PC-3 (cell line): ENCODE measurements around the gene FOXN3. TPM values are rescaled to one million over a fixed set of nuclear protein-coding genes. Genes with fewer than 3 reads are reported as not detected.

Source experiments
- ATAC-seq: fragments of 200-7000 bp; cut with Tn5 transposase; 2 replicates; pipeline ENCODE4 v1.9.1; 2020; ENCODE audit warnings: mild to moderate bottlenecking, moderate library complexity
- BruUV-seq: library from RNA; stranded (reverse); fragments of 400-500 nt; replicated peaks from 2 replicates; lab custom pipeline; 2021; lab: Mats Ljungman, UMichigan
- CTCF ChIA-PET: fragments of 300-600 bp; sonication (Branson Sonifier 250); formaldehyde crosslinking; loops from one replicate; lab custom pipeline; 2022; ENCODE audit warnings: antibody characterized with exemption; lab: Charles Lee
- POLR2A ChIA-PET: fragments of 300-600 bp; sonication (Branson Sonifier 250); formaldehyde crosslinking; loops from one replicate; lab custom pipeline; 2022; ENCODE audit warnings: antibody characterized with exemption; ENCODE audit not compliant: unreplicated experiment; lab: Charles Lee
- DNase-seq: peaks from one replicate; pipeline ENCODE4 v3.0.0-alpha.2; 2015
- H2AFZ ChIP-seq: fragments of 300-600 bp; sonication (generic); 2 replicates; pipeline ENCODE4 v1.6.0; 2016; ENCODE audit warnings: antibody characterized with exemption, low read length
- H3F3A ChIP-seq: fragments of 300-600 bp; sonication (generic); one replicate; pipeline ENCODE4 v1.6.0; 2017; ENCODE audit warnings: antibody characterized with exemption, low read length, control low read depth, mild to moderate bottlenecking; ENCODE audit not compliant: unreplicated experiment
- H3K27ac ChIP-seq: fragments of 300-600 bp; sonication (generic); 2 replicates; pipeline ENCODE4 v1.5.1; 2016; ENCODE audit warnings: mild to moderate bottlenecking, low read length
- H3K27me3 ChIP-seq: fragments of 300-600 bp; sonication (generic); 2 replicates; pipeline ENCODE4 v1.6.1; 2016; ENCODE audit warnings: low read length, mixed read lengths
- H3K36me3 ChIP-seq: fragments of 300-600 bp; sonication (generic); 2 replicates; pipeline ENCODE4 v1.6.1; 2016; ENCODE audit warnings: low read depth, mixed run types, low read length, mixed read lengths
- H3K4me1 ChIP-seq: fragments of 300-600 bp; sonication (generic); 2 replicates; pipeline ENCODE4 v1.5.1; 2016; ENCODE audit warnings: low read length; ENCODE audit not compliant: insufficient read depth
- H3K4me2 ChIP-seq: fragments of 300-600 bp; sonication (generic); 2 replicates; pipeline ENCODE4 v1.6.0; 2016; ENCODE audit warnings: low read length
- H3K4me3 ChIP-seq: fragments of 300-600 bp; sonication (generic); 2 replicates; pipeline ENCODE4 v1.5.1; 2016; ENCODE audit warnings: mild to moderate bottlenecking, low read length, mixed read lengths
- H3K79me2 ChIP-seq: fragments of 300-600 bp; sonication (generic); 2 replicates; pipeline ENCODE4 v1.6.1; 2017; ENCODE audit warnings: low read length, mixed read lengths
- H3K9ac ChIP-seq: fragments of 300-600 bp; sonication (generic); 2 replicates; pipeline ENCODE4 v1.6.0; 2016; ENCODE audit warnings: mild to moderate bottlenecking, low read length
- H3K9me2 ChIP-seq: fragments of 300-600 bp; sonication (generic); replicated peaks from 2 replicates; pipeline ENCODE4 v1.6.1; 2016; ENCODE audit warnings: mixed run types, low read length, mixed read lengths
- H3K9me3 ChIP-seq: fragments of 300-600 bp; sonication (generic); 2 replicates; pipeline ENCODE4 v1.6.1; 2016; ENCODE audit warnings: low read length, mixed read lengths
- H4K20me1 ChIP-seq: fragments of 300-600 bp; sonication (generic); 2 replicates; pipeline ENCODE4 v1.6.1; 2016; ENCODE audit warnings: low read length, mixed read lengths
- CTCF ChIP-seq: fragments of 300-600 bp; sonication (generic); conservative IDR thresholded peaks from 2 replicates; pipeline ENCODE4 v1.5.1; 2017; ENCODE audit warnings: antibody characterized with exemption, low read depth, mild to moderate bottlenecking, low read length
- EZH2 ChIP-seq: fragments of 300-600 bp; sonication (generic); IDR thresholded peaks from one replicate; pipeline ENCODE4 v1.6.1; 2017; ENCODE audit warnings: antibody characterized with exemption, mild to moderate bottlenecking, low read length; ENCODE audit not compliant: unreplicated experiment
- EZH2phosphoT487 ChIP-seq: fragments of 300-600 bp; sonication (generic); IDR thresholded peaks from 2 replicates; pipeline ENCODE4 v1.6.1; 2018; ENCODE audit warnings: mild to moderate bottlenecking, antibody characterized with exemption, low read length, borderline replicate concordance
- intact Hi-C: fragments of 100-400 bp; cut with micrococcal nuclease; formaldehyde crosslinking; loops from 2 replicates; pipeline ENCODE4 v1.9.0; 2023
- total RNA-seq: library from RNA; depleted of rRNA; stranded (reverse); fragments of >200 nt; gene quantifications from 2 replicates; pipeline ENCODE4 v1.2.3, GENCODE V29; 2014

Gene FOXN3
- total RNA-seq, 1 experiment from 2014 or later = 13.3 TPM

- BruUV-seq = no TSS peak
- intact Hi-C loops = loop anchor here (10.0 kb wide), 1 partner anchor 612 kb away; no protein-coding TSS in a partner anchor
- H3K4me2 ChIP-seq = no peak overlapping the region
- no peaks in the 10 kb centered on the region for H3K9me2 ChIP-seq
- H3K79me2 ChIP-seq = no peaks in the 10 kb centered on the region
- H3K4me3 ChIP-seq = no peak overlapping the region
- H4K20me1 ChIP-seq = no peaks in the 10 kb centered on the region
- no peak overlapping the region for H3K9ac ChIP-seq
- no peak overlapping the region for H2AFZ ChIP-seq
- H3K27ac ChIP-seq = no peak overlapping the region
- H3K27me3 ChIP-seq = no peaks in the 10 kb centered on the region
- ChIA-PET POLR2A (interaction anchor here (0.6 kb wide), 1 partner anchor 261 kb away, joined by 5 read pairs; no protein-coding TSS in a partner anchor), CTCF (no interaction called here)
- ATAC-seq = no peak
- TF ChIP-seq CTCF (no peak), EZH2phosphoT487 (no peak)
- no peaks in the 10 kb centered on the region for H3K9me3 ChIP-seq
- DNase-seq = no peak
- H3K4me1 ChIP-seq = peaks cover 39% of the 10 kb centered on the region
- no peaks in the 10 kb centered on the region for H3K36me3 ChIP-seq
- no peaks in the 10 kb centered on the region for H3F3A ChIP-seq
Observed at GRCh38 chr14:89302396-89302950, 114.6 kb downstream of the FOXN3 start.

- POLR2A ChIA-PET = no interaction called here
- Histone ChIP-seq H3K79me2 (no peaks in the 10 kb centered on the region), H3K27me3 (no peaks in the 10 kb centered on the region), H3K9me3 (no peaks in the 10 kb centered on the region), H3K4me2 (no peak overlapping the region), H3K4me3 (no peak overlapping the region), H2AFZ (no peak overlapping the region), H4K20me1 (no peaks in the 10 kb centered on the region), H3K9me2 (no peaks in the 10 kb centered on the region), H3K4me1 (peaks cover 25% of the 10 kb centered on the region), H3K36me3 (no peaks in the 10 kb centered on the region), H3K27ac (no peak overlapping the region), H3K9ac (no peak overlapping the region), H3F3A (no peaks in the 10 kb centered on the region)
- ATAC-seq (no peak), DNase-seq (no peak)
- no TSS peak for BruUV-seq
- intact Hi-C loops = loop anchor here (2.0 to 5.0 kb wide), 2 partner anchors 29 to 52 kb away; no protein-coding TSS in a partner anchor
- no peak for TF ChIP-seq EZH2phosphoT487
- CTCF ChIA-PET = no interaction called here
Observed at GRCh38 chr14:89299587-89299986, 117.4 kb downstream of the FOXN3 start.

DNA sequence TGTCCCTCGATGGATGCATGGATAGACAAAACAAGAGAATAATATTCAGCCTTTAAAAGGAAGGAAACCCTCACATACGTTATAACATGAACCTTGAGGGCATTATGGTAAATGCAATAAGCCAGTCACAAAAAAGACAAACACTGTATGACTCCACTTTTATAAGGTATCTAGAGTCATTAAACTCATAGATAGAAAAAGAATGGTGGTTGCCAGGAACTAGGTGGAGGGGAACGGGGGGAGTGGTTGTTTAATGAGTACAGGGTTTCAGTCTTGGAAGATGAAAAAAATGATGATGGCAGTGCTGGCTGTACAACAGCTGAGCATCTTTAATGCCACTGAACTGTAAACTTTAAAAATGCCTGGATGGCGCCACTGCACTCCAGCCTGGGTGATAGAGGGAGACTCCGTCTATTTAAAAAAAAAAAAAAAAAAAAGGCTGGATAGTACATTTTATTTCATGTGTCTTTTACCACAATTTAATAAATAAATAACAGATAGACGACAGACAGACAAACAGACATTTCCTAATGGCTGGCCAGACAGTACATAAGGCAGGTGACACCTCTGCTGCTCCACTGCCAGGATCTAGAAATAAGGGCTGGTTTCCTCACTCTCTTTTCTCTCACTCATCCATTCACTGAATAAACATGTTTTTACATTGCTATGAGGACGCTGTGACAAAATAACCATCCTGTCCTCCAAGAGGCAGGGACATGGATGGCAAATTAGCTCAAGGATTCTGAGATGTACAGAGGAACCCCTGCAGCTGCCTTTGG, 118.8 kb downstream of the FOXN3 start:
- peak; percentile 95 for ATAC-seq
- H3F3A ChIP-seq = no peaks in the 10 kb centered on the region
- POLR2A ChIA-PET = no interaction called here
- H3K27ac ChIP-seq = 0 out of 2 replicates have a peak overlapping the region, but pooled peaks have one; percentile 18
- H3K4me2 ChIP-seq = peak overlapping the region; percentile 46
- no peaks in the 10 kb centered on the region for H3K27me3 ChIP-seq
- no peaks in the 10 kb centered on the region for H3K9me3 ChIP-seq
- peak; percentile 66 for DNase-seq
- no peak overlapping the region for H3K9ac ChIP-seq
- TF ChIP-seq EZH2 = no peak
- no peak for TF ChIP-seq CTCF
- no peak for TF ChIP-seq EZH2phosphoT487
- H3K9me2 ChIP-seq = no peaks in the 10 kb centered on the region
- no TSS peak for BruUV-seq
- H3K4me3 ChIP-seq = no peak overlapping the region
- H3K4me1 ChIP-seq = peaks cover 11% of the 10 kb centered on the region
- CTCF ChIA-PET = no interaction called here
- no peaks in the 10 kb centered on the region for H3K36me3 ChIP-seq
- intact Hi-C loops = loop anchor here (2.0 to 5.0 kb wide), 2 partner anchors 27 to 51 kb away; no protein-coding TSS in a partner anchor
- no peaks in the 10 kb centered on the region for H3K79me2 ChIP-seq
- H4K20me1 ChIP-seq = no peaks in the 10 kb centered on the region
- no peak overlapping the region for H2AFZ ChIP-seq
